OCI-LY7 (cell line): ENCODE data around the gene DEAF1. TPM values are rescaled to one million over a fixed set of nuclear protein-coding genes. Genes with fewer than 3 reads are reported as not detected.

Experiments used
- BruUV-seq: library from RNA; stranded (reverse); fragments of 400-500 nt; replicated peaks from 2 replicates; lab custom pipeline; 2021; lab: Mats Ljungman, UMichigan
- CTCF ChIA-PET: fragments of 300-600 bp; sonication (Branson Sonifier 250); formaldehyde crosslinking; loops from one replicate; lab custom pipeline; 2022; ENCODE audit warnings: antibody characterized with exemption; ENCODE audit not compliant: unreplicated experiment; lab: Charles Lee
- POLR2A ChIA-PET: fragments of 300-600 bp; sonication (Branson Sonifier 250); formaldehyde crosslinking; loops from one replicate; lab custom pipeline; 2022; ENCODE audit warnings: antibody characterized with exemption; lab: Charles Lee
- DNase-seq: peaks from one replicate; pipeline ENCODE4 v3.0.0-alpha.2; 2015; ENCODE audit warnings: low spot score
- H2AFZ ChIP-seq: fragments of 200-600 bp; sonication (generic), shearing (Covaris generic); 2 replicates; pipeline ENCODE4 v1.6.1; 2014; ENCODE audit warnings: mild to moderate bottlenecking, antibody characterized with exemption, low read length, moderate library complexity
- H3K27ac ChIP-seq: fragments of 200-600 bp; sonication (generic); 2 replicates; pipeline ENCODE4 v1.5.1; 2014; ENCODE audit warnings: mixed run types, low read depth, mild to moderate bottlenecking, moderate library complexity, low read length, inconsistent platforms; ENCODE audit not compliant: poor library complexity, severe bottlenecking
- H3K36me3 ChIP-seq: fragments of 200-600 bp; sonication (generic); 2 replicates; pipeline ENCODE4 v1.6.1; 2014; ENCODE audit warnings: mild to moderate bottlenecking, antibody characterized with exemption, low read length, moderate library complexity, mixed read lengths; ENCODE audit not compliant: insufficient read depth
- H3K4me1 ChIP-seq: fragments of 200-600 bp; sonication (generic); 2 replicates; pipeline ENCODE4 v1.5.1; 2014; ENCODE audit warnings: mild to moderate bottlenecking, low read length; ENCODE audit not compliant: insufficient read depth, poor library complexity, severe bottlenecking
- H3K4me2 ChIP-seq: fragments of 200-600 bp; sonication (generic); 2 replicates; pipeline ENCODE4 v1.6.1; 2014; ENCODE audit warnings: mild to moderate bottlenecking, low read length
- H3K4me3 ChIP-seq: fragments of 200-600 bp; sonication (generic); 2 replicates; pipeline ENCODE4 v1.5.1; 2014; ENCODE audit warnings: mild to moderate bottlenecking, low read depth, low read length; ENCODE audit not compliant: poor library complexity, severe bottlenecking
- H3K79me2 ChIP-seq: fragments of 200-600 bp; sonication (generic); 2 replicates; pipeline ENCODE4 v1.6.1; 2016; ENCODE audit warnings: low read depth, mild to moderate bottlenecking, low read length, moderate library complexity, mixed read lengths; ENCODE audit not compliant: insufficient read depth
- H3K9me2 ChIP-seq: fragments of 200-600 bp; sonication (generic); 2 replicates; pipeline ENCODE4 v1.6.1; 2016; ENCODE audit warnings: mild to moderate bottlenecking, low read length, mixed read lengths; ENCODE audit not compliant: insufficient read depth
- H3K9me3 ChIP-seq: fragments of 200-600 bp; sonication (generic); 2 replicates; pipeline ENCODE4 v1.6.1; 2014; ENCODE audit warnings: mild to moderate bottlenecking, mixed run types, low read length, mixed read lengths
- H4K20me1 ChIP-seq: fragments of 200-600 bp; sonication (generic); 2 replicates; pipeline ENCODE4 v1.6.1; 2014; ENCODE audit warnings: mild to moderate bottlenecking, antibody characterized with exemption, low read length, moderate library complexity, mixed read lengths; ENCODE audit not compliant: insufficient read depth
- CTCF ChIP-seq: fragments of 200-600 bp; sonication (generic); conservative IDR thresholded peaks from 2 replicates; pipeline ENCODE4 v1.5.1; 2014; ENCODE audit warnings: mild to moderate bottlenecking, antibody characterized with exemption, low read length, moderate library complexity, mixed read lengths
- EZH2phosphoT487 ChIP-seq: fragments of 200-600 bp; sonication (generic); IDR thresholded peaks from 2 replicates; pipeline ENCODE4 v1.6.1; 2018; ENCODE audit warnings: low read depth, borderline replicate concordance, mild to moderate bottlenecking, mixed run types, antibody characterized with exemption, low read length, moderate library complexity, mixed read lengths
- intact Hi-C: fragments of 100-400 bp; cut with micrococcal nuclease; formaldehyde crosslinking; loops from one replicate; pipeline ENCODE4 v1.10.0; 2022; ENCODE audit not compliant: unreplicated experiment
- total RNA-seq, 2 experiments: library from RNA; depleted of rRNA in 1 of 2; stranded (reverse); fragments of >200 nt in 1 of 2; shearing (Covaris generic) in 1 of 2; gene quantifications; 2 replicates each; pipeline ENCODE4 v1.2.3, GENCODE V29; 2014 to 2022

DEAF1 gene
- total RNA-seq, 2 experiments from 2014 or later, result 42.7 to 66.2 TPM

DNA sequence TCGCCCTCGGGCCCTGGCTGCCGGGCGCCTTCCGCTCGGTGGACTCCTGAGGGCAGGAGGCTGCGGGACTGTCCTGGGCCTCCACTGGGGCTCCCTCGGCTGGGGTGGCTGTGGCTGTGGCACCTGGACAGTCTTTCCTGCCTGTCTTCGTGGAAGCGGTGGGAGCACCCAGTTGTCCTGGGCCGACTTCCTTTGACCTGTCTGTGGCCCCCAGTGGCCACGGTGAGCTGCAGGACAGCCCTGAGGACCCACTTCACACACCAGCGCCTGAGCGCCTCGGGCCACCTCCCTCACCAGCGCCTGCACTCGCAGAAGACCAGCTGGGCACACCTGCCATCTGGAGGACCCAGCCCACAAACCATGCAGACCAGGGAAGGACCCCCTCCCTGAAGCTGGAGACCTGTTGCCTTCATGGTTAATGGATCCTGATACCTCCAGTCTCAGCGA lies 9.2 kb upstream of the DEAF1 start:
- Histone ChIP-seq H3K9me3 (no peaks in the 10 kb centered on the region), H2AFZ (no peak overlapping the region), H3K27ac (no peak overlapping the region), H3K79me2 (no peaks in the 10 kb centered on the region), H4K20me1 (no peaks in the 10 kb centered on the region), H3K4me2 (no peak overlapping the region), H3K4me1 (no peaks in the 10 kb centered on the region), H3K9me2 (no peaks in the 10 kb centered on the region), H3K36me3 (peaks cover 3% of the 10 kb centered on the region; the same call in 1 of the 2 replicates), H3K4me3 (no peak overlapping the region)
- BruUV-seq, result no TSS peak
- no peak for DNase-seq
- no peak for TF ChIP-seq EZH2phosphoT487
- no peak for TF ChIP-seq CTCF
- POLR2A ChIA-PET, result interaction anchor here (0.6 kb wide), 1 partner anchor 40 kb away, joined by 4 read pairs; no protein-coding TSS in a partner anchor
- CTCF ChIA-PET, result no interaction called here
- intact Hi-C loops, result no loop called here

- Histone ChIP-seq H3K36me3 (peaks cover 3% of the 10 kb centered on the region; the same call in 1 of the 2 replicates), H3K79me2 (no peaks in the 10 kb centered on the region), H2AFZ (no peak overlapping the region), H3K27ac (no peak overlapping the region), H3K4me3 (no peak overlapping the region), H3K4me1 (no peaks in the 10 kb centered on the region), H3K4me2 (no peak overlapping the region), H4K20me1 (no peaks in the 10 kb centered on the region), H3K9me2 (no peaks in the 10 kb centered on the region), H3K9me3 (no peaks in the 10 kb centered on the region)
- ChIA-PET POLR2A (no interaction called here), CTCF (no interaction called here)
- no peak for TF ChIP-seq EZH2phosphoT487
- TF ChIP-seq CTCF, result no peak
- intact Hi-C loops, result no loop called here
- DNase-seq, result no peak
- BruUV-seq, result no TSS peak
Measured at GRCh38 chr11:703506-703905, 8.5 kb upstream of the DEAF1 start.
